NCI-H1417 treated with DMSO at 0.1 percent for 48 hours (cell line): Measurements from ENCODE around the gene BTBD9.

Source experiments
- DNase-seq: peaks from one replicate; lab custom pipeline; 2025; lab: John Stamatoyannopoulos, UW

Gene BTBD9

GRCh38 chr6:38599261-38599660, 40.5 kb downstream of the BTBD9 start:
- DNase-seq, result no peak

GRCh38 chr6:38593998-38594665, 45.6 kb downstream of the BTBD9 start:
- no peak for DNase-seq

GRCh38 chr6:38593409-38593808, 46.3 kb downstream of the BTBD9 start:
- no peak for DNase-seq

- no peak for DNase-seq
These were observed 48.3 kb downstream of the BTBD9 start for GRCh38 chr6:38591439-38591838.

- DNase-seq, result no peak
These were observed 50.4 kb downstream of the BTBD9 start for GRCh38 chr6:38589367-38589720.

- DNase-seq, result no peak
These were observed 50.9 kb downstream of the BTBD9 start for GRCh38 chr6:38588631-38589366.

- DNase-seq, result no peak
These were observed 51.9 kb downstream of the BTBD9 start for GRCh38 chr6:38587766-38588362.

GRCh38 chr6:38586992-38587391, 52.7 kb downstream of the BTBD9 start:
- DNase-seq, result no peak

GRCh38 chr6:38584731-38585130, 55.0 kb downstream of the BTBD9 start:
- DNase-seq, result no peak

GRCh38 chr6:38583523-38583922, 56.2 kb downstream of the BTBD9 start:
- no peak for DNase-seq

GRCh38 chr6:38580030-38580429, 59.7 kb downstream of the BTBD9 start:
- DNase-seq, result no peak

GRCh38 chr6:38579010-38579628, 60.6 kb downstream of the BTBD9 start:
- no peak for DNase-seq

- DNase-seq, result no peak
These were observed 61.7 kb downstream of the BTBD9 start for GRCh38 chr6:38578075-38578474.

- no peak for DNase-seq
These were observed 62.2 kb downstream of the BTBD9 start for GRCh38 chr6:38577492-38577891.

- no peak for DNase-seq
These were observed 65.8 kb downstream of the BTBD9 start for GRCh38 chr6:38573801-38574395.

GRCh38 chr6:38572186-38572813, 67.4 kb downstream of the BTBD9 start:
- DNase-seq, result no peak

- no peak for DNase-seq
These were observed 68.0 kb downstream of the BTBD9 start for GRCh38 chr6:38571721-38572120.

- DNase-seq, result no peak
These were observed 69.0 kb downstream of the BTBD9 start for GRCh38 chr6:38570750-38571149.

- DNase-seq, result no peak
These were observed 72.3 kb downstream of the BTBD9 start for GRCh38 chr6:38567436-38567835.

- DNase-seq, result no peak
These were observed 73.3 kb downstream of the BTBD9 start for GRCh38 chr6:38566295-38567030.

GRCh38 chr6:38564301-38564700, 75.4 kb downstream of the BTBD9 start:
- DNase-seq, result no peak
